Inflammatory macrophage treated with lipopolysaccharide for 4 hours (primary cell): Measurements from ENCODE around the gene TCF4.

Source experiments
- DNase-seq: peaks from one replicate; pipeline ENCODE4 v3.0.0-alpha.2; 2020

Gene TCF4

GRCh38 chr18:55541571-55541970, 46.4 kb downstream of the TCF4 start:
- no peak for DNase-seq

GRCh38 chr18:55539240-55539639, 48.8 kb downstream of the TCF4 start:
- DNase-seq, result no peak

- no peak for DNase-seq
Measured at GRCh38 chr18:55534996-55535395, 53.0 kb downstream of the TCF4 start.

GRCh38 chr18:55534547-55534946, 53.4 kb downstream of the TCF4 start:
- DNase-seq, result peak; percentile 23

GRCh38 chr18:55530166-55530565, 57.8 kb downstream of the TCF4 start:
- DNase-seq, result no peak

GRCh38 chr18:55529581-55529980, 58.4 kb downstream of the TCF4 start:
- DNase-seq, result no peak

- DNase-seq, result no peak
Measured at GRCh38 chr18:55525845-55526244, 62.1 kb downstream of the TCF4 start.

GRCh38 chr18:55524353-55525073, 63.5 kb downstream of the TCF4 start:
- DNase-seq, result no peak

- no peak for DNase-seq
Measured at GRCh38 chr18:55523001-55523400, 65.0 kb downstream of the TCF4 start.

- peak; percentile 46 for DNase-seq
Measured at GRCh38 chr18:55522011-55522410, 66.0 kb downstream of the TCF4 start.

- DNase-seq, result no peak
Measured at GRCh38 chr18:55517055-55517454, 70.9 kb downstream of the TCF4 start.

GRCh38 chr18:55515941-55516710, 71.9 kb downstream of the TCF4 start:
- peak; percentile 1 for DNase-seq

GRCh38 chr18:55515214-55515613, 72.8 kb downstream of the TCF4 start:
- DNase-seq, result no peak

- DNase-seq, result peak; percentile 51
Measured at GRCh38 chr18:55513161-55513560, 74.8 kb downstream of the TCF4 start.

- DNase-seq, result no peak
Measured at GRCh38 chr18:55511277-55511676, 76.7 kb downstream of the TCF4 start.

GRCh38 chr18:55510809-55511208, 77.2 kb downstream of the TCF4 start:
- peak; percentile 67 for DNase-seq

- peak; percentile 61 for DNase-seq
Measured at GRCh38 chr18:55509631-55510324, 78.2 kb downstream of the TCF4 start.

- no peak for DNase-seq
Measured at GRCh38 chr18:55508651-55509050, 79.3 kb downstream of the TCF4 start.

- DNase-seq, result no peak
Measured at GRCh38 chr18:55506074-55506473, 81.9 kb downstream of the TCF4 start.

GRCh38 chr18:55504808-55505207, 83.2 kb downstream of the TCF4 start:
- no peak for DNase-seq

- no peak for DNase-seq
Measured at GRCh38 chr18:55503167-55503820, 84.7 kb downstream of the TCF4 start.

GRCh38 chr18:55501982-55502710, 85.8 kb downstream of the TCF4 start:
- no peak for DNase-seq

GRCh38 chr18:55501579-55501978, 86.4 kb downstream of the TCF4 start:
- DNase-seq, result no peak
